Measurements from ENCODE around the gene SHISA2.

DNA sequence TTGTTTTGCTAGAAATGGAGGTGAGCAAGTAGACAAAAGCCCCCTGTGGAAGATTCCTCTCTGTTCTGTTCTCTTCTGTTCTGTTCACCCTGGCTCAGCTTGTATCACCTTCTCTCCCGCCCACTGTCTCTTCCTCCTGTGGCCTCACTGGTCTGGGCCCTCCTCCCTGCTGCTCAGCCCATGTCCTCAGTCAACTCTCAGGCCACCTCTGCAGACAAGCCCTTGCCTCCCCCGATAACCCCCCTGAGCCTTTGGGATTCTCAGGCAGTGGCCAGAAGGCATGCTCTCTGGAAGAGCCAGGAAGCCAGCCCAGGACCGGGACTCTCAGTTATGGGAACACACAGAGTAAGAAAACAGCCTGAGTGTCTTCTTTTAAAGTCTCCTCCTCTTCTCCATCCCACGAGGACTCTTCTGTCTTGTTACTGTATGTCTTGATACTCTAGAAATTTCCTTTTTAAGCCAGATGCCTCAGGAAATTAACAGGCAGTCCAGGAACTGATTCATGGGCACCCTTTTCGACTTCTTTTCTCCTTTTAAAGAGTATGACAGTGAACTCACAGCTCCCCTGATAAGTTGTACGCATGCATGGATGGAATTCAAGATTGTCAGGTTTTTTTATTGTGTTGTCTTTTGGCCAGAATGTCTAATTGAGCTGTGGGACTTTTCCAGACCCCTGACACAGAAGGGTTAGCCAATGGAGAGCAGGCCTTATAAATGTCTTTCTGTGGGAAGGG lies 33.7 kb downstream of the SHISA2 start:
- TF ChIP-seq JUND (IDR thresholded peaks at IDR 0.05) (no peak), CTCF (IDR thresholded peaks at IDR 0.05; ENCODE audit: low read depth, low read length, missing input control) (no peak), RAD21 (IDR thresholded peaks at IDR 0.05) (no peak), YY1 (IDR thresholded peaks at IDR 0.05) (no peak), HNF4G (IDR thresholded peaks at IDR 0.05) (no peak), TAF1 (conservative IDR thresholded peaks at IDR 0.05) (no peak), SP1 (IDR thresholded peaks at IDR 0.05) (no peak), ATF3 (IDR thresholded peaks at IDR 0.05) (no peak), EGR1 (IDR thresholded peaks at IDR 0.05; ENCODE audit: low read depth in 2 of 2) (no peak)
- TF ChIP-seq, protein P1, sequence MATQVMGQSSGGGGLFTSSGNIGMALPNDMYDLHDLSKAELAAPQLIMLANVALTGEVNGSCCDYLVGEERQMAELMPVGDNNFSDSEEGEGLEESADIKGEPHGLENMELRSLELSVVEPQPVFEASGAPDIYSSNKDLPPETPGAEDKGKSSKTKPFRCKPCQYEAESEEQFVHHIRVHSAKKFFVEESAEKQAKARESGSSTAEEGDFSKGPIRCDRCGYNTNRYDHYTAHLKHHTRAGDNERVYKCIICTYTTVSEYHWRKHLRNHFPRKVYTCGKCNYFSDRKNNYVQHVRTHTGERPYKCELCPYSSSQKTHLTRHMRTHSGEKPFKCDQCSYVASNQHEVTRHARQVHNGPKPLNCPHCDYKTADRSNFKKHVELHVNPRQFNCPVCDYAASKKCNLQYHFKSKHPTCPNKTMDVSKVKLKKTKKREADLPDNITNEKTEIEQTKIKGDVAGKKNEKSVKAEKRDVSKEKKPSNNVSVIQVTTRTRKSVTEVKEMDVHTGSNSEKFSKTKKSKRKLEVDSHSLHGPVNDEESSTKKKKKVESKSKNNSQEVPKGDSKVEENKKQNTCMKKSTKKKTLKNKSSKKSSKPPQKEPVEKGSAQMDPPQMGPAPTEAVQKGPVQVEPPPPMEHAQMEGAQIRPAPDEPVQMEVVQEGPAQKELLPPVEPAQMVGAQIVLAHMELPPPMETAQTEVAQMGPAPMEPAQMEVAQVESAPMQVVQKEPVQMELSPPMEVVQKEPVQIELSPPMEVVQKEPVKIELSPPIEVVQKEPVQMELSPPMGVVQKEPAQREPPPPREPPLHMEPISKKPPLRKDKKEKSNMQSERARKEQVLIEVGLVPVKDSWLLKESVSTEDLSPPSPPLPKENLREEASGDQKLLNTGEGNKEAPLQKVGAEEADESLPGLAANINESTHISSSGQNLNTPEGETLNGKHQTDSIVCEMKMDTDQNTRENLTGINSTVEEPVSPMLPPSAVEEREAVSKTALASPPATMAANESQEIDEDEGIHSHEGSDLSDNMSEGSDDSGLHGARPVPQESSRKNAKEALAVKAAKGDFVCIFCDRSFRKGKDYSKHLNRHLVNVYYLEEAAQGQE (IDR thresholded peaks at IDR 0.05) = no peak
- TF ChIP-seq, protein P2, sequence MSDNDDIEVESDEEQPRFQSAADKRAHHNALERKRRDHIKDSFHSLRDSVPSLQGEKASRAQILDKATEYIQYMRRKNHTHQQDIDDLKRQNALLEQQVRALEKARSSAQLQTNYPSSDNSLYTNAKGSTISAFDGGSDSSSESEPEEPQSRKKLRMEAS (IDR thresholded peaks at IDR 0.05) = no peak

Data from liver (tissue), 3 donors.